ENCODE data around the gene UBASH3B. TPM values are rescaled to one million over a fixed set of nuclear protein-coding genes. Genes with fewer than 3 reads are reported as not detected.

UBASH3B gene
- total RNA-seq, 1 donor from 2014 or later = 62.1 TPM

- no peak overlapping the region for H3K4me3 ChIP-seq (ENCODE audit: insufficient read depth, low read depth, low read length)
- H4K20me1 ChIP-seq (ENCODE audit: insufficient read depth, low read length) = no peaks in the 10 kb centered on the region
- DNase-seq (ENCODE audit: low read depth) (no peak), FAIRE-seq (no peak)
- H2AFZ ChIP-seq (ENCODE audit: low read depth, low read length) = no peak overlapping the region
- no peak overlapping the region for H3K4me2 ChIP-seq (ENCODE audit: low read length)
- H3K36me3 ChIP-seq (ENCODE audit: insufficient read depth, low read length) = peaks cover 2% of the 10 kb centered on the region
- no peaks in the 10 kb centered on the region for H3K4me1 ChIP-seq (ENCODE audit: insufficient read depth, low read length)
- no peaks in the 10 kb centered on the region for H3K4me1 Mint-ChIP-seq (ENCODE audit: low read depth, unreplicated experiment)
- H3K36me3 Mint-ChIP-seq (ENCODE audit: low read depth, unreplicated experiment) = peaks cover 6% of the 10 kb centered on the region
- H3K9me3 Mint-ChIP-seq (ENCODE audit: unreplicated experiment) = peaks cover 14% of the 10 kb centered on the region
- H3K27me3 ChIP-seq (ENCODE audit: insufficient read depth, low read length) = no peaks in the 10 kb centered on the region
- H3K4me3 Mint-ChIP-seq (ENCODE audit: unreplicated experiment) = no peak overlapping the region
- no peak overlapping the region for H3K27ac Mint-ChIP-seq (ENCODE audit: unreplicated experiment)
- H3K27me3 Mint-ChIP-seq (ENCODE audit: low read depth, unreplicated experiment) = no peaks in the 10 kb centered on the region
- H3K27ac ChIP-seq (ENCODE audit: low read depth, low read length) = no peak overlapping the region
- H3K9me3 ChIP-seq (ENCODE audit: insufficient read depth, low read depth, low read length) = no peaks in the 10 kb centered on the region
- no peaks in the 10 kb centered on the region for H3K79me2 ChIP-seq (ENCODE audit: insufficient read depth, low read length)
- TF ChIP-seq EZH2 (IDR thresholded peaks at IDR 0.05; ENCODE audit: insufficient read depth, low read length) = no peak
- TF ChIP-seq CTCF (IDR thresholded peaks at IDR 0.05; ENCODE audit: insufficient read depth, low read depth, low read length) = no peak
- no peak overlapping the region for H3K9ac ChIP-seq (ENCODE audit: low read length)
These were observed 160.4 kb downstream of the UBASH3B start for GRCh38 chr11:122815900-122816299.

DNA sequence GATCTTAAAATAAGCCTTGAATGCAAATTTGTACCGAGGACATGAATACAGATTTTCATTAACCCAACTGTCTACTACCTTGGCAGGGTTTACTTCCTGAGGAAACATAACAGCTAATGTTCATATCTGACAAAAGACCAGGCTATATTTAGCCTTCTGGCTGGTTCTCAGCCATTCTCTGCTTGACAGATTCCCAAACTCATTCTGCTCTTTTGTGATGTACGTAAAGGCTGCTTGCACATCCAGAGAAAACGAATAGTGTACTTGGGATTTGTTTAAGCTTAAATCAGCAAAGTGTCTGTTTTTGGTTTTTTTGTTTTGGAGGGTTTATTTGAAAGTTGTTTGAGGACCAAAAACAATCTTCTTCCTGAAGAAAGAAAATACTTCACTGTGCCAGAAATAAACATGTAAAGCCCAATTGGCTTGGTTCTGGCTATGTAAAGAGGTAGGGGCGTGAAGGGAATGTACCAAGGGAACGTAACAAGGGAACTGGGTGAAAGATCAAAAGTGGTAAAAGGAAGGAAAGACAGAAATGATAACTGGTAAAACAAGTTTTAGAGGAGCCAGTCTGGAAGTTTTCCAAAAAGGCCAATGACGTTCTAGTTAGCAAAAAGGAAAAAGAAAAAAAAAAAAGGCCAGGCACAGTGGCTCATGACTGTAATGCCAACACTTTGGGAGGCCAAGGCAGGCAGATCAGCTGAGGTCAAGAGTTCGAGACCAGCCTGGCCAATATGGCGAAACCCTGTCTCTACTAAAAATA, 161.4 kb downstream of the UBASH3B start:
- peaks cover 6% of the 10 kb centered on the region for H3K36me3 Mint-ChIP-seq (ENCODE audit: low read depth, unreplicated experiment)
- H3K4me3 Mint-ChIP-seq (ENCODE audit: unreplicated experiment) = no peak overlapping the region
- Histone ChIP-seq H3K79me2 (ENCODE audit: insufficient read depth, low read length) (no peaks in the 10 kb centered on the region), H3K9me3 (ENCODE audit: insufficient read depth, low read depth, low read length) (no peaks in the 10 kb centered on the region), H4K20me1 (ENCODE audit: insufficient read depth, low read length) (no peaks in the 10 kb centered on the region), H3K27me3 (ENCODE audit: insufficient read depth, low read length) (no peaks in the 10 kb centered on the region), H3K4me3 (ENCODE audit: insufficient read depth, low read depth, low read length) (no peak overlapping the region), H3K4me1 (ENCODE audit: insufficient read depth, low read length) (no peaks in the 10 kb centered on the region), H3K4me2 (ENCODE audit: low read length) (no peak overlapping the region), H3K36me3 (ENCODE audit: insufficient read depth, low read length) (no peaks in the 10 kb centered on the region), H3K9ac (ENCODE audit: low read length) (no peak overlapping the region), H2AFZ (ENCODE audit: low read depth, low read length) (no peak overlapping the region), H3K27ac (ENCODE audit: low read depth, low read length) (no peak overlapping the region)
- DNase-seq (ENCODE audit: low read depth) = no peak
- no peaks in the 10 kb centered on the region for H3K27me3 Mint-ChIP-seq (ENCODE audit: low read depth, unreplicated experiment)
- no peaks in the 10 kb centered on the region for H3K4me1 Mint-ChIP-seq (ENCODE audit: low read depth, unreplicated experiment)
- no peak for FAIRE-seq
- H3K27ac Mint-ChIP-seq (ENCODE audit: unreplicated experiment) = no peak overlapping the region
- peaks cover 17% of the 10 kb centered on the region for H3K9me3 Mint-ChIP-seq (ENCODE audit: unreplicated experiment)
- TF ChIP-seq EZH2 (IDR thresholded peaks at IDR 0.05; ENCODE audit: insufficient read depth, low read length) = no peak
- no peak for TF ChIP-seq CTCF (IDR thresholded peaks at IDR 0.05; ENCODE audit: insufficient read depth, low read depth, low read length)

DNA sequence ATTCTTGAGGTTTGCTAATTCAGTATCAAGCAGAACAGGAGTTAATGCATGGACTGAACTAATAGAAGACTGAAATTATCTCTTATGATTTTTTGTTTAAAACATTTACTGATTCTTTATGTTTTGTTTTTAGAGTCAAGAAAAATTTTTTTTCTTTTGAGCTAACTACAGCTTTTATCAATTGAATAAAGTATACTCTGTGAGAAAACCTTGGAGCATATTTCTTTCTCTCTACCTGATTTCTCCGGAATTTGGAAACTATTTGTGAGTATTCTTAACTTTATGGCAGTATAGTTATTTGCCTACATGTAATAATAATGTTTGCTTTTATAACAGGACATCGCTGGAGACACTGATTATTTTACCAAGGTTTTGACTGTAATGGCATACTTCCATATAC, 164.6 kb downstream of the UBASH3B start:
- Histone ChIP-seq H3K36me3 (ENCODE audit: insufficient read depth, low read length) (no peaks in the 10 kb centered on the region), H2AFZ (ENCODE audit: low read depth, low read length) (no peak overlapping the region), H3K9ac (ENCODE audit: low read length) (no peak overlapping the region), H3K79me2 (ENCODE audit: insufficient read depth, low read length) (no peaks in the 10 kb centered on the region), H3K9me3 (ENCODE audit: insufficient read depth, low read depth, low read length) (no peaks in the 10 kb centered on the region), H3K27me3 (ENCODE audit: insufficient read depth, low read length) (no peaks in the 10 kb centered on the region), H3K27ac (ENCODE audit: low read depth, low read length) (no peak overlapping the region), H3K4me1 (ENCODE audit: insufficient read depth, low read length) (no peaks in the 10 kb centered on the region), H3K4me2 (ENCODE audit: low read length) (no peak overlapping the region), H4K20me1 (ENCODE audit: insufficient read depth, low read length) (no peaks in the 10 kb centered on the region), H3K4me3 (ENCODE audit: insufficient read depth, low read depth, low read length) (no peak overlapping the region)
- TF ChIP-seq EZH2 (IDR thresholded peaks at IDR 0.05; ENCODE audit: insufficient read depth, low read length) (no peak), CTCF (IDR thresholded peaks at IDR 0.05; ENCODE audit: insufficient read depth, low read depth, low read length) (no peak)
- Mint-ChIP-seq H3K4me1 (ENCODE audit: low read depth, unreplicated experiment) (no peaks in the 10 kb centered on the region), H3K27me3 (ENCODE audit: low read depth, unreplicated experiment) (no peaks in the 10 kb centered on the region), H3K27ac (ENCODE audit: unreplicated experiment) (no peak overlapping the region), H3K4me3 (ENCODE audit: unreplicated experiment) (no peak overlapping the region), H3K9me3 (ENCODE audit: unreplicated experiment) (peaks cover 31% of the 10 kb centered on the region), H3K36me3 (ENCODE audit: low read depth, unreplicated experiment) (peaks cover 18% of the 10 kb centered on the region)
- DNase-seq (ENCODE audit: low read depth) (no peak), FAIRE-seq (no peak)
